ENCODE data around the gene UBE2E3.

- TF ChIP-seq EZH2phosphoT487 (IDR thresholded peaks at IDR 0.05; ENCODE audit: unreplicated experiment), result no peak
- no peak for TF ChIP-seq STAT1 (IDR thresholded peaks at IDR 0.05; ENCODE audit: unreplicated experiment)
- TF ChIP-seq EZH2 (IDR thresholded peaks at IDR 0.05; ENCODE audit: low read depth, unreplicated experiment), result no peak
- TF ChIP-seq CTCF (conservative IDR thresholded peaks at IDR 0.05; ENCODE audit: low read depth in 2 of 2), result no peak
- no peak for TF ChIP-seq POLR2AphosphoS5 (IDR thresholded peaks at IDR 0.05; ENCODE audit: low read depth)
- TF ChIP-seq ZNF331 (CRISPR knock-in tag; IDR thresholded peaks at IDR 0.05; ENCODE audit: low read depth), result no peak
- TF ChIP-seq REST (IDR thresholded peaks at IDR 0.05; ENCODE audit: unreplicated experiment), result no peak
Observed at GRCh38 chr2:181070119-181070835, 89.9 kb downstream of the UBE2E3 start.

Measured in GM23338 (cell line).